Right lobe of liver (tissue), 4 donors: Measurements from ENCODE around the gene SH2D4B.

Experiments used
- CTCF ChIP-seq, 4 donors: fragments of 200-600 bp in 3 of 4; fragments of 450-650 bp in 1 of 4; IDR thresholded peaks; one replicate each; pipeline versions ENCODE4 v1.5.1 to v1.8.0; 2016 to 2022; ENCODE audit warnings: antibody characterized with exemption in 4 of 4, mild to moderate bottlenecking in 2 of 4
- POLR2A ChIP-seq: fragments of 450-650 bp; IDR thresholded peaks from one replicate; pipeline ENCODE4 v1.6.1; 2017; ENCODE audit warnings: antibody characterized with exemption, mild to moderate bottlenecking
- donor health status: DM: no; HTN: no; CAD: no.
- donor health status: DM: no; HTN: no; CAD: no.
- donor health status: DM: no; HTN: yes; CAD: no.

- TF ChIP-seq CTCF (IDR thresholded peaks at IDR 0.05) (no peak), POLR2A (no peak)
These were observed 131.8 kb downstream of the SH2D4B start for GRCh38 chr10:80669485-80669884.
